ENCODE measurements around the gene PRDM10. TPM values are rescaled to one million over a fixed set of nuclear protein-coding genes. Genes with fewer than 3 reads are reported as not detected.

The PRDM10 gene, protein sequence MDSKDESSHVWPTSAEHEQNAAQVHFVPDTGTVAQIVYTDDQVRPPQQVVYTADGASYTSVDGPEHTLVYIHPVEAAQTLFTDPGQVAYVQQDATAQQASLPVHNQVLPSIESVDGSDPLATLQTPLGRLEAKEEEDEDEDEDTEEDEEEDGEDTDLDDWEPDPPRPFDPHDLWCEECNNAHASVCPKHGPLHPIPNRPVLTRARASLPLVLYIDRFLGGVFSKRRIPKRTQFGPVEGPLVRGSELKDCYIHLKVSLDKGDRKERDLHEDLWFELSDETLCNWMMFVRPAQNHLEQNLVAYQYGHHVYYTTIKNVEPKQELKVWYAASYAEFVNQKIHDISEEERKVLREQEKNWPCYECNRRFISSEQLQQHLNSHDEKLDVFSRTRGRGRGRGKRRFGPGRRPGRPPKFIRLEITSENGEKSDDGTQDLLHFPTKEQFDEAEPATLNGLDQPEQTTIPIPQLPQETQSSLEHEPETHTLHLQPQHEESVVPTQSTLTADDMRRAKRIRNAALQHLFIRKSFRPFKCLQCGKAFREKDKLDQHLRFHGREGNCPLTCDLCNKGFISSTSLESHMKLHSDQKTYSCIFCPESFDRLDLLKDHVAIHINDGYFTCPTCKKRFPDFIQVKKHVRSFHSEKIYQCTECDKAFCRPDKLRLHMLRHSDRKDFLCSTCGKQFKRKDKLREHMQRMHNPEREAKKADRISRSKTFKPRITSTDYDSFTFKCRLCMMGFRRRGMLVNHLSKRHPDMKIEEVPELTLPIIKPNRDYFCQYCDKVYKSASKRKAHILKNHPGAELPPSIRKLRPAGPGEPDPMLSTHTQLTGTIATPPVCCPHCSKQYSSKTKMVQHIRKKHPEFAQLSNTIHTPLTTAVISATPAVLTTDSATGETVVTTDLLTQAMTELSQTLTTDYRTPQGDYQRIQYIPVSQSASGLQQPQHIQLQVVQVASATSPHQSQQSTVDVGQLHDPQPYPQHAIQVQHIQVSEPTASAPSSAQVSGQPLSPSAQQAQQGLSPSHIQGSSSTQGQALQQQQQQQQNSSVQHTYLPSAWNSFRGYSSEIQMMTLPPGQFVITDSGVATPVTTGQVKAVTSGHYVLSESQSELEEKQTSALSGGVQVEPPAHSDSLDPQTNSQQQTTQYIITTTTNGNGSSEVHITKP
- total RNA-seq (10 to 100 TPM in 6 of 7 donors, 1 to 10 TPM in 1; 9.0 to 16.2 (median 12.4) TPM), polyA plus RNA-seq (1 to 10 TPM; 1.6 to 2.7 (median 2.5) TPM)
- long read RNA-seq, donor 1: 0 reads
- long read RNA-seq, donor 2: 0 reads

GRCh38 chr11:130002352-130002845 is at the start of gene PRDM10:
Gene PRDM10, minus strand, starts transcription at chr11:130002835. Its CDS starts 41,871 bp downstream, at chr11:129960964.
- DNase-seq: peak; percentile 97
- no peaks in the 10 kb centered on the region for H3K36me3 ChIP-seq
- no peaks in the 10 kb centered on the region for H3K27me3 ChIP-seq (replicated peaks in 1 of 7)
- 0 to 2% (median 1%) methylated on average over 15 to 33 of the region's 33 CpGs for WGBS, 5 donors
- intact Hi-C loops (cut with DNase I; ENCODE audit: low total_unique reads): no loop called here
- H3K9me3 ChIP-seq: no peaks in the 10 kb centered on the region
- peak within 1 kb of the TSS; percentile 56 to 85 (median 70) for H3K4me3 ChIP-seq
- H3K27ac ChIP-seq: peak within 1 kb of the TSS; percentile 95 to 100 (median 99)
- peak; percentile 30 to 78 (median 76) for TF ChIP-seq POLR2AphosphoS5 (IDR thresholded peaks at IDR 0.05)
- TF ChIP-seq POLR2A (IDR thresholded peaks at IDR 0.05): peak in 2 of 3 donors; percentile 7 to 28
- TF ChIP-seq, protein P1, sequence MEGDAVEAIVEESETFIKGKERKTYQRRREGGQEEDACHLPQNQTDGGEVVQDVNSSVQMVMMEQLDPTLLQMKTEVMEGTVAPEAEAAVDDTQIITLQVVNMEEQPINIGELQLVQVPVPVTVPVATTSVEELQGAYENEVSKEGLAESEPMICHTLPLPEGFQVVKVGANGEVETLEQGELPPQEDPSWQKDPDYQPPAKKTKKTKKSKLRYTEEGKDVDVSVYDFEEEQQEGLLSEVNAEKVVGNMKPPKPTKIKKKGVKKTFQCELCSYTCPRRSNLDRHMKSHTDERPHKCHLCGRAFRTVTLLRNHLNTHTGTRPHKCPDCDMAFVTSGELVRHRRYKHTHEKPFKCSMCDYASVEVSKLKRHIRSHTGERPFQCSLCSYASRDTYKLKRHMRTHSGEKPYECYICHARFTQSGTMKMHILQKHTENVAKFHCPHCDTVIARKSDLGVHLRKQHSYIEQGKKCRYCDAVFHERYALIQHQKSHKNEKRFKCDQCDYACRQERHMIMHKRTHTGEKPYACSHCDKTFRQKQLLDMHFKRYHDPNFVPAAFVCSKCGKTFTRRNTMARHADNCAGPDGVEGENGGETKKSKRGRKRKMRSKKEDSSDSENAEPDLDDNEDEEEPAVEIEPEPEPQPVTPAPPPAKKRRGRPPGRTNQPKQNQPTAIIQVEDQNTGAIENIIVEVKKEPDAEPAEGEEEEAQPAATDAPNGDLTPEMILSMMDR (IDR thresholded peaks at IDR 0.05 in 8 of 11, conservative IDR thresholded peaks at IDR 0.05 in 3 of 11): peak in 1 of 11 experiments; percentile 24
- peaks cover 14 to 55% (median 28%) of the 10 kb centered on the region in 6 donors for H3K4me1 ChIP-seq

- TF ChIP-seq, protein P1 (IDR thresholded peaks at IDR 0.05 in 8 of 11, conservative IDR thresholded peaks at IDR 0.05 in 3 of 11): no peak
- TF ChIP-seq POLR2AphosphoS5 (IDR thresholded peaks at IDR 0.05) (no peak), POLR2A (IDR thresholded peaks at IDR 0.05) (no peak)
- peaks cover 0 to 8% (median 2%) of the 10 kb centered on the region in 8 donors for H3K9me3 ChIP-seq
- no peak overlapping the region for H3K4me3 ChIP-seq
- intact Hi-C loops (cut with DNase I; ENCODE audit: low total_unique reads): no loop called here
- WGBS, 5 donors: 28 to 87% (median 68%) methylated on average over 1 of the region's 1 CpG
- H3K27me3 ChIP-seq (replicated peaks in 1 of 7): peaks cover 0 to 9% (median 0%) of the 10 kb centered on the region in 7 donors
- peaks cover 0 to 24% (median 4%) of the 10 kb centered on the region in 6 donors for H3K4me1 ChIP-seq
- no peaks in the 10 kb centered on the region for H3K36me3 ChIP-seq
- DNase-seq: no peak
- H3K27ac ChIP-seq: peak overlapping the region in 4 of 8 donors; percentile 34 to 71 (median 67)
Observed at GRCh38 chr11:130051082-130051481, 48.4 kb upstream of the PRDM10 start.

DNA sequence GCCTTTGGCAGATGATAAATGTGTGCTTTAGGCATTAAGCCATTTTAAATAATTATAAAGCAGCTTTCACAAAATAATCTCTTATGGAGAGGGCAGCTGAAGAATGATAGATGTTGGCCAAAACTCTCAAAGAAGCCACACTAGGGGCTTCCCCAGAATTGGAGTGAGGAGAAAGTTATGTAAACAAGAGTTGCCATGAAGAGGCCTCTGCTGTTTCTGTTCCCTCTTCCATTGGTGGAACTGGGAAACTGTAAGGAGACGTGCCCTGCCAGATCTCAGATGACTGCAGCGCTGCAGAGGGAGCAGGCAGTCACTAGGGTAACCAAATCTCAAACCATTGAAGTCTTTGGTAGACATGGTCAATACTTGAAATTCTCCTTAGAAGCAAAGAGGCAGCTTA is 47.6 kb upstream of the PRDM10 start:
- no peaks in the 10 kb centered on the region for H3K36me3 ChIP-seq
- no peak overlapping the region for H3K4me3 ChIP-seq
- peaks cover 0 to 8% (median 2%) of the 10 kb centered on the region in 8 donors for H3K9me3 ChIP-seq
- WGBS, 5 donors: 39 to 75% (median 51%) methylated on average over 2 of the region's 2 CpGs
- no peak for TF ChIP-seq POLR2AphosphoS5 (IDR thresholded peaks at IDR 0.05)
- TF ChIP-seq, protein P1 (IDR thresholded peaks at IDR 0.05 in 8 of 11, conservative IDR thresholded peaks at IDR 0.05 in 3 of 11): no peak
- TF ChIP-seq POLR2A (IDR thresholded peaks at IDR 0.05): no peak
- intact Hi-C loops (cut with DNase I; ENCODE audit: low total_unique reads): no loop called here
- peaks cover 0 to 24% (median 4%) of the 10 kb centered on the region in 6 donors for H3K4me1 ChIP-seq
- no peak for DNase-seq
- peak overlapping the region in 4 of 8 donors; percentile 34 to 71 (median 67) for H3K27ac ChIP-seq
- H3K27me3 ChIP-seq (replicated peaks in 1 of 7): peaks cover 0 to 9% (median 0%) of the 10 kb centered on the region in 7 donors
